PC-9 (cell line): ENCODE measurements around the gene THAP10. TPM values are rescaled to one million over a fixed set of nuclear protein-coding genes. Genes with fewer than 3 reads are reported as not detected.

Experiments used
- BruUV-seq: library from RNA; stranded (reverse); fragments of 400-500 nt; replicated peaks from 2 replicates; lab custom pipeline; 2021; lab: Mats Ljungman, UMichigan
- CTCF ChIA-PET: fragments of 300-600 bp; sonication (Branson Sonifier 250); formaldehyde crosslinking; loops from one replicate; lab custom pipeline; 2022; ENCODE audit warnings: antibody characterized with exemption; lab: Charles Lee
- POLR2A ChIA-PET: fragments of 300-600 bp; sonication (Branson Sonifier 250); formaldehyde crosslinking; loops from one replicate; lab custom pipeline; 2022; ENCODE audit warnings: antibody characterized with exemption; ENCODE audit not compliant: unreplicated experiment; lab: Charles Lee
- DNase-seq, 2 experiments: peaks; one replicate each; pipeline versions ENCODE4 v3.0.0 to v3.0.0-alpha.2; 2015 to 2022; ENCODE audit warnings: mixed read lengths in 1 of 2
- H2AFZ ChIP-seq: fragments of 200-600 bp; sonication (generic); 2 replicates; pipeline ENCODE4 v1.8.1; 2017; ENCODE audit warnings: antibody characterized with exemption
- H3F3A ChIP-seq: fragments of 200-600 bp; sonication (generic); 2 replicates; pipeline ENCODE4 v1.8.1; 2017; ENCODE audit warnings: antibody characterized with exemption, mild to moderate bottlenecking, low read depth; ENCODE audit not compliant: insufficient read depth
- H3K27ac ChIP-seq: fragments of 200-600 bp; sonication (generic); 2 replicates; pipeline ENCODE4 v1.6.1; 2016; ENCODE audit warnings: mixed run types
- H3K27me3 ChIP-seq: fragments of 200-600 bp; sonication (generic); 2 replicates; pipeline ENCODE4 v1.6.1; 2016; ENCODE audit warnings: low read depth, mixed run types; ENCODE audit not compliant: insufficient read depth
- H3K36me3 ChIP-seq: fragments of 200-600 bp; sonication (generic); 2 replicates; pipeline ENCODE4 v1.6.1; 2016; ENCODE audit warnings: low read depth, mixed run types
- H3K4me1 ChIP-seq: fragments of 200-600 bp; sonication (generic); replicated peaks from 2 replicates; pipeline ENCODE4 v1.6.1; 2016; ENCODE audit warnings: mixed run types; ENCODE audit not compliant: insufficient read depth
- H3K4me2 ChIP-seq: fragments of 200-600 bp; sonication (generic); 2 replicates; pipeline ENCODE4 v1.6.1; 2017; ENCODE audit warnings: mixed run types
- H3K4me3 ChIP-seq: fragments of 200-600 bp; sonication (generic); 2 replicates; pipeline ENCODE4 v1.6.1; 2016; ENCODE audit warnings: mixed run types
- H3K79me2 ChIP-seq: fragments of 200-600 bp; sonication (generic); 2 replicates; pipeline ENCODE4 v1.6.1; 2017; ENCODE audit warnings: low read depth, mixed run types
- H3K9me2 ChIP-seq: fragments of 200-600 bp; sonication (generic); 2 replicates; pipeline ENCODE4 v1.8.1; 2017; ENCODE audit warnings: mild to moderate bottlenecking; ENCODE audit not compliant: insufficient read depth
- H3K9me3 ChIP-seq: fragments of 200-600 bp; sonication (generic); 2 replicates; pipeline ENCODE4 v1.8.1; 2016; ENCODE audit warnings: low read depth; ENCODE audit not compliant: insufficient read depth
- H4K20me1 ChIP-seq: fragments of 200-600 bp; sonication (generic); 2 replicates; pipeline ENCODE4 v1.8.1; 2017; ENCODE audit not compliant: insufficient read depth
- EZH2 ChIP-seq: fragments of 200-600 bp; sonication (generic); IDR thresholded peaks from 2 replicates; pipeline ENCODE4 v1.8.0; 2017; ENCODE audit warnings: antibody characterized with exemption, low read depth
- intact Hi-C: fragments of 100-400 bp; cut with micrococcal nuclease; formaldehyde crosslinking; loops from one replicate; pipeline ENCODE4 v1.10.0; 2022; ENCODE audit not compliant: unreplicated experiment
- total RNA-seq: library from RNA; stranded (reverse); gene quantifications from 2 replicates; pipeline ENCODE4 v1.2.3, GENCODE V29; 2021
- TF ChIP-seq, protein P1 (sequence below): fragments of 200-600 bp; sonication (generic); conservative IDR thresholded peaks from 2 replicates; pipeline ENCODE4 v1.6.1; 2017; ENCODE audit warnings: mixed run types, antibody characterized with exemption, mild to moderate bottlenecking, moderate library complexity

Gene THAP10
- total RNA-seq, 1 experiment from 2014 or later, result 5.5 TPM

DNA sequence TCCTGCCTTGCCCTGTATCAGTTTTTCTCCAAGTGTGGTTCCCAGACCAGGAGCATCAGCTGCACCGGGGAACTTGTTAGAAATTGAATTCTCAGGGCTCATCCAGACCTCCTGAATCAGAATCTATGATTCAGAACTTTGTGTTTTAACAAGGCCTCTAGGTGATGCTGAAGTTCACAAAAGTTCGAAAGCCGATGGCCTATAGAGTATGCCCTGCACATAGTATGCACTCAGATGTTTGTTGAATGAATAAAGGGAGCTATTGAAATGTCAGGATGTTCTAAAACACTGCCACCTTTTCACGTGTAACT lies 37.6 kb downstream of the THAP10 start:
- intact Hi-C loops, result no loop called here
- no peak for DNase-seq
- POLR2A ChIA-PET, result interaction anchor here (0.7 kb wide), 1 partner anchor 54 kb away, joined by 4 read pairs; no protein-coding TSS in a partner anchor

DNA sequence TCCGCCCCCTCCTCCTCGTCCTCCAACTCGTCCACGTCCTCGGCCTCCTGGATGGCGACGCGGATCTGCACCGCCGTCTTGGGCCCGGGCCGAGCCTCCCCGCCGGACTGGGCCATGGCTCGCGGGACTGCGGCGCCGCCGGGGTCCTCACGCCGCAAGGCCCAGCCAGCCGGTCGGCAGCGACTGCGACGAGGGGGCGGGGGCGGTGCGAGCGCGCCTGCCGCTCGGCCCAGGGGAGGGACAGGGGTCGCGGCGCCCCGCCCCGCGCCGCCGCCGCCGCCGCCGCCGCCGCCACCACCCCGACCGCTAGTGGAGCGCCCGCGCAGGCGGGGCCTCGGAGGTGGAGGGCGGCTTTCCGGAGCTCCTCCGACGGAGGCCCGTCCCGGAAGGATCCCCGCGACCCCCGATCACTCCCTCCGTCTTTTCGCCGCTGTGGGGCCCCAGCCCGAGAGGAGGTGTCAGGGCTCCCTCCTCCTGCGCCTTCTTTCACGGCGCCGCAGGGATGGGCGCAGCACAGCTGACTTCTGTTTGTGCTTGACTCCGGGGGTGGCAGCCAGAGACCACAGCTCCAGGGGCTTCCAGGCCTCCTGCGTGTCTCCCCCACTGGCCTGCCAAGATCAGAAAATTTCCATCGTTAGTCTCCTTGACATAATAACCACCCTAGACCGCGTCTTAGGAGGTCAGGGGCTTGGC lies 38.1 kb downstream of the THAP10 start, which contains the start of gene LARP6:
TSS of gene LARP6 (minus strand) at position 185 of the 693 bp plus-strand sequence. CDS start at position 116, 69 bp downstream.
- DNase-seq, result peak in 1 of 2 experiments; percentile 72
- ChIA-PET POLR2A (interaction anchor here (0.7 kb wide), 1 partner anchor 54 kb away, joined by 4 read pairs; no protein-coding TSS in a partner anchor), CTCF (no interaction called here)
- intact Hi-C loops, result no loop called here
- H3K79me2 ChIP-seq, result peaks cover 7% of the 10 kb centered on the region
- H3K4me3 ChIP-seq, result peak within 1 kb of the TSS; percentile 68
- BruUV-seq, result no TSS peak
- H3K4me1 ChIP-seq, result peaks cover 36% of the 10 kb centered on the region
- no peaks in the 10 kb centered on the region for H3K27me3 ChIP-seq
- H2AFZ ChIP-seq, result peak within 1 kb of the TSS; percentile 94
- peaks cover 36% of the 10 kb centered on the region for H3F3A ChIP-seq
- peak within 1 kb of the TSS; percentile 47; the same call in 1 of the 2 replicates for H3K27ac ChIP-seq
- no peaks in the 10 kb centered on the region for H3K9me3 ChIP-seq
- TF ChIP-seq EZH2, result no peak
- TF ChIP-seq, protein P1, sequence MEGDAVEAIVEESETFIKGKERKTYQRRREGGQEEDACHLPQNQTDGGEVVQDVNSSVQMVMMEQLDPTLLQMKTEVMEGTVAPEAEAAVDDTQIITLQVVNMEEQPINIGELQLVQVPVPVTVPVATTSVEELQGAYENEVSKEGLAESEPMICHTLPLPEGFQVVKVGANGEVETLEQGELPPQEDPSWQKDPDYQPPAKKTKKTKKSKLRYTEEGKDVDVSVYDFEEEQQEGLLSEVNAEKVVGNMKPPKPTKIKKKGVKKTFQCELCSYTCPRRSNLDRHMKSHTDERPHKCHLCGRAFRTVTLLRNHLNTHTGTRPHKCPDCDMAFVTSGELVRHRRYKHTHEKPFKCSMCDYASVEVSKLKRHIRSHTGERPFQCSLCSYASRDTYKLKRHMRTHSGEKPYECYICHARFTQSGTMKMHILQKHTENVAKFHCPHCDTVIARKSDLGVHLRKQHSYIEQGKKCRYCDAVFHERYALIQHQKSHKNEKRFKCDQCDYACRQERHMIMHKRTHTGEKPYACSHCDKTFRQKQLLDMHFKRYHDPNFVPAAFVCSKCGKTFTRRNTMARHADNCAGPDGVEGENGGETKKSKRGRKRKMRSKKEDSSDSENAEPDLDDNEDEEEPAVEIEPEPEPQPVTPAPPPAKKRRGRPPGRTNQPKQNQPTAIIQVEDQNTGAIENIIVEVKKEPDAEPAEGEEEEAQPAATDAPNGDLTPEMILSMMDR, result no peak
- no peaks in the 10 kb centered on the region for H4K20me1 ChIP-seq
- no peaks in the 10 kb centered on the region for H3K36me3 ChIP-seq
- peak within 1 kb of the TSS; percentile 86 for H3K4me2 ChIP-seq
- H3K9me2 ChIP-seq, result no peaks in the 10 kb centered on the region

More for the DNA sequence above, 37.6 kb downstream of the THAP10 start:
- H3F3A ChIP-seq, result peaks cover 36% of the 10 kb centered on the region
- no peaks in the 10 kb centered on the region for H3K9me3 ChIP-seq
- H4K20me1 ChIP-seq, result no peaks in the 10 kb centered on the region
- no peak for TF ChIP-seq EZH2
- TF ChIP-seq, protein P1, result no peak
- H3K27ac ChIP-seq, result peak overlapping the region; percentile 47; the same call in 1 of the 2 replicates
- no peaks in the 10 kb centered on the region for H3K9me2 ChIP-seq
- BruUV-seq, result TSS peak; percentile 50
- CTCF ChIA-PET, result no interaction called here
- H3K79me2 ChIP-seq, result peaks cover 7% of the 10 kb centered on the region
- H3K4me1 ChIP-seq, result peaks cover 36% of the 10 kb centered on the region
- H3K36me3 ChIP-seq, result no peaks in the 10 kb centered on the region
- H3K4me3 ChIP-seq, result peak overlapping the region; percentile 68
- H3K27me3 ChIP-seq, result no peaks in the 10 kb centered on the region
- peak overlapping the region; percentile 94 for H2AFZ ChIP-seq
- peak overlapping the region; percentile 86 for H3K4me2 ChIP-seq

DNA sequence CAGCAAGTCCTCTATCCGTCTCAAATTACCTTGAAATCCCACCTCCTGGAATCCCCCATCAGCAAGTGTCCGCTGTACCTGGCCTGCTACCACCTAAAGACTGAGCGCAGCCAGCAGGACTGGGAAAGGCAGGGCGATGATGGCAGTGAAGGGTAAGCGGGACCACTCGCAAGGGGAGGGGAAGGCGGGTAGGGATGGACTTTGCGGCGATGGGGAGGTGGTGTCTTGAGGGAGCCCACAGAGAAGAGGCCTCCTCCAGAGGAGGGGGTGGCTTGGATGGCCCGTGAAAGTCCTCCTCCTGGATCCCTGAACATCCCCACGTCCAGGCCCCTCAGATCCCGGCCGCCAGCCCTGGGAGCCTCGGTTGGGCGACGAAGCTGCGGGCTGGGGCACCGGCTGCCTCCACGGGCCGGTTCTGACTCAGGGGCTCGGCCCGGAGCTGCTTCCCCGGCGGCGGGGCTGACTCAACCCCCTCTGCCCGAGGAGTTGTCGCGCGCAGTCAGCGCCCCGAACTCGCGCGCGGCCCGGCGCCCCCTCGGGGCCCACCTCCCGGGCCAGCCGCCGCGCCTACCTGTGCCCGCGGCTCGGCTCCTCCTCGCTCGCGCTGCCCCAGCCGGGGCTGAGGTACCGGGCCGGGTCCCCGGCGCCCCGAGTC lies 38.8 kb downstream of the THAP10 start:
- no peaks in the 10 kb centered on the region for H3K36me3 ChIP-seq
- POLR2A ChIA-PET, result interaction anchor here (0.5 kb wide), 1 partner anchor 19 kb away, joined by 4 read pairs; no protein-coding TSS in a partner anchor
- peak overlapping the region; percentile 68 for H3K4me3 ChIP-seq
- no peaks in the 10 kb centered on the region for H4K20me1 ChIP-seq
- H3K27me3 ChIP-seq, result no peaks in the 10 kb centered on the region
- intact Hi-C loops, result no loop called here
- H3K79me2 ChIP-seq, result peaks cover 7% of the 10 kb centered on the region
- no TSS peak for BruUV-seq
- H2AFZ ChIP-seq, result peak overlapping the region; percentile 62; the same call in 1 of the 2 replicates
- no peaks in the 10 kb centered on the region for H3K9me2 ChIP-seq
- CTCF ChIA-PET, result no interaction called here
- H3K27ac ChIP-seq, result no peak overlapping the region
- no peaks in the 10 kb centered on the region for H3K9me3 ChIP-seq
- H3F3A ChIP-seq, result peaks cover 36% of the 10 kb centered on the region
- peaks cover 36% of the 10 kb centered on the region for H3K4me1 ChIP-seq
- H3K4me2 ChIP-seq, result peak overlapping the region; percentile 80
- peak in 1 of 2 experiments; percentile 26 for DNase-seq
- TF ChIP-seq EZH2, result no peak
- TF ChIP-seq, protein P1, result no peak
